Measurements from ENCODE around the gene ANKRD18B. TPM values are rescaled to one million over a fixed set of nuclear protein-coding genes. Genes with fewer than 3 reads are reported as not detected.
"Not testable (repeated sequence)": the region's sequence is repeated elsewhere in the genome, so short reads cannot be mapped to it uniquely, and the experiment has no call there.

Gene ANKRD18B
- total RNA-seq, 1 experiment from 2014 or later: 0.45 TPM

- in situ Hi-C loops (cut with HindIII; ENCODE audit: low pct_unique_long_range_greater_than_20kb, low sequenced_read_pairs); DNase-seq (ENCODE audit: low read depth, low spot score): not testable (repeated sequence)
Measured at GRCh38 chr9:33587799-33588198, 63.7 kb downstream of the ANKRD18B start.

GRCh38 chr9:33588876-33589275, 64.8 kb downstream of the ANKRD18B start:
- DNase-seq (ENCODE audit: low read depth, low spot score); in situ Hi-C loops (cut with HindIII; ENCODE audit: low pct_unique_long_range_greater_than_20kb, low sequenced_read_pairs): not testable (repeated sequence)

- DNase-seq (ENCODE audit: low read depth, low spot score): not testable (repeated sequence)
Measured at GRCh38 chr9:33590857-33591256, 66.8 kb downstream of the ANKRD18B start.

GRCh38 chr9:33596974-33597373, 72.9 kb downstream of the ANKRD18B start:
- in situ Hi-C loops (cut with HindIII; ENCODE audit: low pct_unique_long_range_greater_than_20kb, low sequenced_read_pairs); DNase-seq (ENCODE audit: low read depth, low spot score): not testable (repeated sequence)

More at GRCh38 chr9:33590857-33591256, 66.8 kb downstream of the ANKRD18B start:
- in situ Hi-C loops (cut with HindIII; ENCODE audit: low pct_unique_long_range_greater_than_20kb, low sequenced_read_pairs): not testable (repeated sequence)

GRCh38 chr9:33597386-33597785, 73.3 kb downstream of the ANKRD18B start:
- DNase-seq (ENCODE audit: low read depth, low spot score); in situ Hi-C loops (cut with HindIII; ENCODE audit: low pct_unique_long_range_greater_than_20kb, low sequenced_read_pairs): not testable (repeated sequence)

GRCh38 chr9:33598796-33599379, 74.8 kb downstream of the ANKRD18B start:
- DNase-seq (ENCODE audit: low read depth, low spot score); in situ Hi-C loops (cut with HindIII; ENCODE audit: low pct_unique_long_range_greater_than_20kb, low sequenced_read_pairs): not testable (repeated sequence)

GRCh38 chr9:33600911-33601310, 76.9 kb downstream of the ANKRD18B start:
- in situ Hi-C loops (cut with HindIII; ENCODE audit: low pct_unique_long_range_greater_than_20kb, low sequenced_read_pairs); DNase-seq (ENCODE audit: low read depth, low spot score): not testable (repeated sequence)

GRCh38 chr9:33604249-33604648, 80.2 kb downstream of the ANKRD18B start:
- DNase-seq (ENCODE audit: low read depth, low spot score): peak; percentile 25
- in situ Hi-C loops (cut with HindIII; ENCODE audit: low pct_unique_long_range_greater_than_20kb, low sequenced_read_pairs): not testable (repeated sequence)

GRCh38 chr9:33604936-33605335, 80.9 kb downstream of the ANKRD18B start:
- DNase-seq (ENCODE audit: low read depth, low spot score); in situ Hi-C loops (cut with HindIII; ENCODE audit: low pct_unique_long_range_greater_than_20kb, low sequenced_read_pairs): not testable (repeated sequence)

GRCh38 chr9:33611358-33611757, 87.3 kb downstream of the ANKRD18B start:
- no peak for DNase-seq (ENCODE audit: low read depth, low spot score)
- in situ Hi-C loops (cut with HindIII; ENCODE audit: low pct_unique_long_range_greater_than_20kb, low sequenced_read_pairs): no loop called here

- in situ Hi-C loops (cut with HindIII; ENCODE audit: low pct_unique_long_range_greater_than_20kb, low sequenced_read_pairs); DNase-seq (ENCODE audit: low read depth, low spot score): not testable (repeated sequence)
Measured at GRCh38 chr9:33612410-33612809, 88.4 kb downstream of the ANKRD18B start.

- DNase-seq (ENCODE audit: low read depth, low spot score): no peak
- in situ Hi-C loops (cut with HindIII; ENCODE audit: low pct_unique_long_range_greater_than_20kb, low sequenced_read_pairs): no loop called here
Measured at GRCh38 chr9:33614001-33614687, 90.1 kb downstream of the ANKRD18B start.

GRCh38 chr9:33618370-33618769, 94.3 kb downstream of the ANKRD18B start:
- in situ Hi-C loops (cut with HindIII; ENCODE audit: low pct_unique_long_range_greater_than_20kb, low sequenced_read_pairs); DNase-seq (ENCODE audit: low read depth, low spot score): not testable (repeated sequence)

GRCh38 chr9:33619666-33620404, 95.8 kb downstream of the ANKRD18B start:
- in situ Hi-C loops (cut with HindIII; ENCODE audit: low pct_unique_long_range_greater_than_20kb, low sequenced_read_pairs): no loop called here
- peak; percentile 37 for DNase-seq (ENCODE audit: low read depth, low spot score)

GRCh38 chr9:33620738-33621439, 96.8 kb downstream of the ANKRD18B start:
- no peak for DNase-seq (ENCODE audit: low read depth, low spot score)
- in situ Hi-C loops (cut with HindIII; ENCODE audit: low pct_unique_long_range_greater_than_20kb, low sequenced_read_pairs): no loop called here

All from SK-MEL-5 (cell line).